Prostate gland (tissue), 2 donors: ENCODE data around the gene HNRNPC. TPM values are rescaled to one million over a fixed set of nuclear protein-coding genes. Genes with fewer than 3 reads are reported as not detected.
A peak's percentile ranks its signal among the peaks of the same experiment; 100 is the strongest.

Source experiments
- DNase-seq: peaks from one replicate; pipeline ENCODE4 v3.0.0-alpha.2; 2019; ENCODE audit warnings: low spot score
- H3K27ac ChIP-seq, 2 donors: fragments of 200-600 bp; sonication (generic); 2 replicates each; pipeline ENCODE4 v1.5.1; 2017 to 2019
- H3K27me3 ChIP-seq: fragments of 200-600 bp; sonication (generic); replicated peaks from 2 replicates; pipeline ENCODE4 v1.5.1; 2019; ENCODE audit not compliant: insufficient read depth
- H3K36me3 ChIP-seq, 2 donors: fragments of 200-600 bp; sonication (generic); 1 replicate in 1 of 2; 2 replicates in 1 of 2; pipeline versions ENCODE4 v1.5.1 to v1.8.1; 2017 to 2019
- H3K4me1 ChIP-seq: fragments of 200-600 bp; sonication (generic); replicated peaks from 2 replicates; pipeline ENCODE4 v1.5.1; 2019
- H3K4me3 ChIP-seq, 2 donors: fragments of 200-600 bp; sonication (generic); 2 replicates each; pipeline ENCODE4 v1.5.1; 2017 to 2019
- H3K9me3 ChIP-seq: fragments of 200-600 bp; sonication (generic); 2 replicates; pipeline ENCODE4 v1.5.1; 2017
- CTCF ChIP-seq, 4 experiments: fragments of 200-600 bp in 2 of 4; fragments of 450-650 bp in 2 of 4; sonication (generic) in 2 of 4; IDR thresholded peaks; 1 replicate in 3 of 4; 2 replicates in 1 of 4; pipeline ENCODE4 v1.5.1; 2016 to 2019; ENCODE audit warnings: antibody characterized with exemption in 4 of 4, mild to moderate bottlenecking in 2 of 4, moderate library complexity in 2 of 4
- POLR2A ChIP-seq: fragments of 450-650 bp; IDR thresholded peaks from one replicate; pipeline ENCODE4 v1.6.1; 2016; ENCODE audit warnings: antibody characterized with exemption, mild to moderate bottlenecking
- POLR2AphosphoS5 ChIP-seq: sonication (generic); formaldehyde crosslinking; IDR thresholded peaks from one replicate; pipeline ENCODE4 v1.6.1; 2017; ENCODE audit warnings: antibody characterized with exemption
- WGBS: methylation state at CpG from one replicate; pipeline ENCODE4 v1.1.5; 2018; 5-methylcytosine and 5-hydroxymethylcytosine counted together
- intact Hi-C: fragments of 100-400 bp; cut with DNase I; formaldehyde crosslinking; loops from one replicate; pipeline ENCODE4 v1.14.2; 2022
- total RNA-seq, 2 donors: library from RNA; depleted of rRNA; stranded (reverse); fragments of >200 nt; gene quantifications; one replicate each; pipeline ENCODE4 v1.1.0, GENCODE V29; 2016

HNRNPC gene
- total RNA-seq, 2 donors from 2014 or later: 411 to 423 TPM

GRCh38 chr14:21220874-21221477, 48.3 kb downstream of the HNRNPC start:
- DNase-seq: no peak
- 90% methylated on average over 9 of the region's 9 CpGs for WGBS
- H3K4me3 ChIP-seq: no peak overlapping the region
- TF ChIP-seq POLR2A (no peak), CTCF (IDR thresholded peaks at IDR 0.05) (no peak), POLR2AphosphoS5 (no peak)
- intact Hi-C loops: no loop called here
- H3K36me3 ChIP-seq: no peaks in the 10 kb centered on the region
- no peaks in the 10 kb centered on the region for H3K27me3 ChIP-seq
- no peaks in the 10 kb centered on the region for H3K9me3 ChIP-seq
- H3K27ac ChIP-seq: peak overlapping the region in 1 of 2 donors; percentile 17
- peaks cover 4% of the 10 kb centered on the region for H3K4me1 ChIP-seq

GRCh38 chr14:21219561-21220111, 49.6 kb downstream of the HNRNPC start:
- no peak for DNase-seq
- WGBS: 62% methylated on average over 4 of the region's 4 CpGs
- Histone ChIP-seq H3K27me3 (no peaks in the 10 kb centered on the region), H3K9me3 (no peaks in the 10 kb centered on the region), H3K4me3 (no peak overlapping the region), H3K4me1 (peaks cover 4% of the 10 kb centered on the region), H3K27ac (no peak overlapping the region), H3K36me3 (no peaks in the 10 kb centered on the region)
- intact Hi-C loops: no loop called here
- TF ChIP-seq CTCF (IDR thresholded peaks at IDR 0.05) (no peak), POLR2A (no peak), POLR2AphosphoS5 (no peak)

GRCh38 chr14:21219120-21219519, 50.1 kb downstream of the HNRNPC start:
- TF ChIP-seq CTCF (IDR thresholded peaks at IDR 0.05) (no peak), POLR2A (no peak), POLR2AphosphoS5 (no peak)
- no peak for DNase-seq
- WGBS: 86% methylated on average over 2 of the region's 2 CpGs
- intact Hi-C loops: no loop called here
- no peaks in the 10 kb centered on the region for H3K36me3 ChIP-seq
- H3K4me3 ChIP-seq: no peak overlapping the region
- no peaks in the 10 kb centered on the region for H3K27me3 ChIP-seq
- H3K4me1 ChIP-seq: peaks cover 4% of the 10 kb centered on the region
- H3K27ac ChIP-seq: no peak overlapping the region
- H3K9me3 ChIP-seq: no peaks in the 10 kb centered on the region

- WGBS: 90% methylated on average over 4 of the region's 4 CpGs
- Histone ChIP-seq H3K4me1 (peaks cover under 1% of the 10 kb centered on the region), H3K27me3 (no peaks in the 10 kb centered on the region), H3K9me3 (no peaks in the 10 kb centered on the region), H3K36me3 (peaks cover 0 to 8% of the 10 kb centered on the region in 2 donors), H3K4me3 (no peak overlapping the region), H3K27ac (no peak overlapping the region)
- intact Hi-C loops: no loop called here
- DNase-seq: no peak
- no peak for TF ChIP-seq POLR2A
- no peak for TF ChIP-seq CTCF (IDR thresholded peaks at IDR 0.05)
- TF ChIP-seq POLR2AphosphoS5: no peak
These were observed 53.4 kb downstream of the HNRNPC start for GRCh38 chr14:21215879-21216251.
